Uterus (tissue), 4 donors: ENCODE results near the gene ZNF432. TPM values are rescaled to one million over a fixed set of nuclear protein-coding genes. Genes with fewer than 3 reads are reported as not detected.
"Not testable (repeated sequence)": the region's sequence is repeated elsewhere in the genome, so short reads cannot be mapped to it uniquely, and the experiment has no call there.

Source experiments
- DNase-seq, 2 donors: peaks; one replicate each; pipeline ENCODE4 v3.0.0-alpha.2; 2019 to 2020
- H3K27ac ChIP-seq, 2 donors: fragments of 200-600 bp; sonication (generic); 1 replicate in 1 of 2; 2 replicates in 1 of 2; pipeline ENCODE4 v1.5.1; 2016 to 2018
- H3K27me3 ChIP-seq, 2 donors: fragments of 200-600 bp; sonication (generic); one replicate each; pipeline ENCODE4 v1.5.1; 2018 to 2019; ENCODE audit warnings: control low read depth in 1 of 2
- H3K36me3 ChIP-seq, 2 donors: fragments of 200-600 bp; sonication (generic); one replicate each; pipeline ENCODE4 v1.5.1; 2019; ENCODE audit warnings: control low read depth in 1 of 2
- H3K4me1 ChIP-seq, 2 donors: fragments of 200-600 bp; sonication (generic); one replicate each; pipeline ENCODE4 v1.5.1; 2018 to 2019; ENCODE audit warnings: control low read depth in 1 of 2
- H3K4me3 ChIP-seq, 2 donors: fragments of 200-600 bp; sonication (generic); 1 replicate in 1 of 2; 2 replicates in 1 of 2; pipeline ENCODE4 v1.5.1; 2018 to 2019; ENCODE audit warnings: mild to moderate bottlenecking in 1 of 2
- H3K9me3 ChIP-seq, 2 donors: fragments of 200-600 bp; sonication (generic); one replicate each; pipeline ENCODE4 v1.5.1; 2019; ENCODE audit warnings: control low read depth in 1 of 2
- POLR2A ChIP-seq, 2 donors: fragments of 450-650 bp; IDR thresholded peaks; one replicate each; pipeline ENCODE4 v1.6.1; 2016; ENCODE audit warnings: antibody characterized with exemption in 2 of 2, mild to moderate bottlenecking in 1 of 2, moderate library complexity in 1 of 2
- intact Hi-C: fragments of 100-400 bp; cut with DNase I; formaldehyde crosslinking; loops from one replicate; pipeline ENCODE4 v1.15.1; 2023; ENCODE audit warnings: low total_unique reads
- total RNA-seq, 4 donors: library from RNA; depleted of rRNA in 3 of 4; stranded (reverse); fragments of >200 nt in 3 of 4; gene quantifications; one replicate each; pipeline versions ENCODE4 v1.1.0 to v1.2.4, GENCODE V29; 2014 to 2023
- TF ChIP-seq, protein P1 (sequence below), 4 experiments: fragments of 200-600 bp in 2 of 4; fragments of 450-650 bp in 2 of 4; sonication (generic) in 2 of 4; IDR thresholded peaks; one replicate each; pipeline ENCODE4 v1.5.1; 2016 to 2019; ENCODE audit warnings: antibody characterized with exemption in 4 of 4, mild to moderate bottlenecking in 2 of 4, moderate library complexity in 1 of 4
- donor health status: DM: yes; HTN: yes; CAD: no.

The ZNF432 gene
- total RNA-seq, 4 donors from 2014 or later, result 9.7 to 41.8 (median 29.9) TPM

- no peak for TF ChIP-seq POLR2A (IDR thresholded peaks at IDR 0.05)
- TF ChIP-seq, protein P1, sequence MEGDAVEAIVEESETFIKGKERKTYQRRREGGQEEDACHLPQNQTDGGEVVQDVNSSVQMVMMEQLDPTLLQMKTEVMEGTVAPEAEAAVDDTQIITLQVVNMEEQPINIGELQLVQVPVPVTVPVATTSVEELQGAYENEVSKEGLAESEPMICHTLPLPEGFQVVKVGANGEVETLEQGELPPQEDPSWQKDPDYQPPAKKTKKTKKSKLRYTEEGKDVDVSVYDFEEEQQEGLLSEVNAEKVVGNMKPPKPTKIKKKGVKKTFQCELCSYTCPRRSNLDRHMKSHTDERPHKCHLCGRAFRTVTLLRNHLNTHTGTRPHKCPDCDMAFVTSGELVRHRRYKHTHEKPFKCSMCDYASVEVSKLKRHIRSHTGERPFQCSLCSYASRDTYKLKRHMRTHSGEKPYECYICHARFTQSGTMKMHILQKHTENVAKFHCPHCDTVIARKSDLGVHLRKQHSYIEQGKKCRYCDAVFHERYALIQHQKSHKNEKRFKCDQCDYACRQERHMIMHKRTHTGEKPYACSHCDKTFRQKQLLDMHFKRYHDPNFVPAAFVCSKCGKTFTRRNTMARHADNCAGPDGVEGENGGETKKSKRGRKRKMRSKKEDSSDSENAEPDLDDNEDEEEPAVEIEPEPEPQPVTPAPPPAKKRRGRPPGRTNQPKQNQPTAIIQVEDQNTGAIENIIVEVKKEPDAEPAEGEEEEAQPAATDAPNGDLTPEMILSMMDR (IDR thresholded peaks at IDR 0.05), result no peak
- no peak for DNase-seq
- Histone ChIP-seq H3K27ac (no peak overlapping the region), H3K4me1 (no peaks in the 10 kb centered on the region), H3K9me3 (peaks cover 0 to 76% of the 10 kb centered on the region in 2 donors), H3K4me3 (no peak overlapping the region), H3K27me3 (no peaks in the 10 kb centered on the region), H3K36me3 (peaks cover 2 to 8% of the 10 kb centered on the region in 2 donors)
- intact Hi-C loops, result no loop called here
Measured at GRCh38 chr19:52070496-52070895, 21.9 kb upstream of the ZNF432 start.

- intact Hi-C loops, result loop anchor here (5.0 kb wide), 1 partner anchor 53 kb away; no protein-coding TSS in a partner anchor
- TF ChIP-seq POLR2A (IDR thresholded peaks at IDR 0.05), result no peak
- TF ChIP-seq, protein P1 (IDR thresholded peaks at IDR 0.05), result no peak
- DNase-seq, result no peak
- H3K27me3 ChIP-seq, result no peaks in the 10 kb centered on the region
- no peak overlapping the region for H3K4me3 ChIP-seq
- H3K4me1 ChIP-seq, result no peaks in the 10 kb centered on the region
- no peak overlapping the region for H3K27ac ChIP-seq
- peaks cover 0 to 83% of the 10 kb centered on the region in 2 donors for H3K9me3 ChIP-seq
- H3K36me3 ChIP-seq, result peaks cover 2 to 8% of the 10 kb centered on the region in 2 donors
Measured at GRCh38 chr19:52069653-52070052, 21.0 kb upstream of the ZNF432 start.

GRCh38 chr19:52066258-52066863, 17.7 kb upstream of the ZNF432 start:
- Histone ChIP-seq H3K27ac (no peak overlapping the region), H3K36me3 (peaks cover 2 to 3% of the 10 kb centered on the region in 2 donors), H3K4me3 (no peak overlapping the region), H3K27me3 (no peaks in the 10 kb centered on the region), H3K9me3 (peaks cover 0 to 57% of the 10 kb centered on the region in 2 donors), H3K4me1 (no peaks in the 10 kb centered on the region)
- intact Hi-C loops, result loop anchor here (5.0 kb wide), 1 partner anchor 56 kb away; no protein-coding TSS in a partner anchor
- no peak for DNase-seq
- TF ChIP-seq, protein P1 (IDR thresholded peaks at IDR 0.05), result no peak

DNA sequence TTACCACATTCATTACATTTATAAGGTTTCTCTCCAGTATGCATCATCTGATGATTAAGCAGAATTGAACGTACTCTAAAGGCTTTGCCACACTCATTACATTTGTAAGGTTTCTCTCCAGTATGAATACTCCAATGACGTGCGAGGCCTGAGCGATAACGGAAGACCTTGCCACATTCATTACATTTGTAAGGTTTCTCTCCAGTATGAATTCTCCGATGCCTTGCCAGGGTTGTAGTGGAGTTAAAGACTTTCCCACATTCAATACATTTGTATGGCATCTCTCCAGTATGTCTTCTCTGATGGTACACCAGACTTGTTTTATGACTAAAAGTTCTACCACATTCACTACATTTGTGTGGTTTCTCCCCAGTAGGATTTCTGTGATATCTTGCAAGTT, 16.8 kb upstream of the ZNF432 start:
- Histone ChIP-seq H3K27ac (no peak overlapping the region), H3K9me3 (peaks cover 0 to 50% of the 10 kb centered on the region in 2 donors), H3K4me3 (no peak overlapping the region), H3K27me3 (no peaks in the 10 kb centered on the region), H3K36me3 (peaks cover 2 to 3% of the 10 kb centered on the region in 2 donors), H3K4me1 (no peaks in the 10 kb centered on the region)
- TF ChIP-seq, protein P1 (IDR thresholded peaks at IDR 0.05), result no peak
- TF ChIP-seq POLR2A (IDR thresholded peaks at IDR 0.05), result no peak
- no peak for DNase-seq
- intact Hi-C loops, result loop anchor here (5.0 kb wide), 1 partner anchor 57 kb away; no protein-coding TSS in a partner anchor

GRCh38 chr19:52056480-52056879, 7.8 kb upstream of the ZNF432 start:
- H3K27me3 ChIP-seq, H3K4me1 ChIP-seq, H3K4me3 ChIP-seq, H3K36me3 ChIP-seq, intact Hi-C loops, H3K27ac ChIP-seq, DNase-seq: not testable (repeated sequence)
- H3K9me3 ChIP-seq, result peaks cover 3 to 14% of the 10 kb centered on the region in 2 donors

- H3K27ac ChIP-seq, H3K4me1 ChIP-seq, intact Hi-C loops, H3K36me3 ChIP-seq, DNase-seq, H3K4me3 ChIP-seq, H3K27me3 ChIP-seq, H3K9me3 ChIP-seq: not testable (repeated sequence)
Measured at GRCh38 chr19:52051736-52052135, 3.1 kb upstream of the ZNF432 start.
